Neural cell (in vitro differentiated cells): Measurements from ENCODE around the gene CACNA1D. TPM values are rescaled to one million over a fixed set of nuclear protein-coding genes. Genes with fewer than 3 reads are reported as not detected.

Experiments used
- H2AFZ ChIP-seq: fragments of 200-600, 300-800 bp; sonication (generic), shearing (Covaris generic); 2 replicates; pipeline ENCODE4 v1.6.0; 2014; ENCODE audit warnings: low read depth, mild to moderate bottlenecking, antibody characterized with exemption, low read length, moderate library complexity
- H3F3A ChIP-seq: fragments of 200-600 bp; shearing (Covaris generic); 2 replicates; pipeline ENCODE4 v1.6.1; 2016; ENCODE audit warnings: mild to moderate bottlenecking, moderate library complexity, mixed read lengths, antibody characterized with exemption, low read length; ENCODE audit not compliant: insufficient read depth, poor library complexity, severe bottlenecking
- H3K27ac ChIP-seq: fragments of 200-600, 300-800 bp; sonication (generic), shearing (Covaris generic); 2 replicates; pipeline ENCODE4 v1.5.1; 2014; ENCODE audit warnings: mild to moderate bottlenecking, low read length, moderate library complexity
- H3K27me3 ChIP-seq: fragments of 300-800, 200-600 bp; sonication (generic), shearing (Covaris generic); 2 replicates; pipeline ENCODE4 v1.6.0; 2014; ENCODE audit warnings: mild to moderate bottlenecking, low read depth, low read length, moderate library complexity; ENCODE audit not compliant: insufficient read depth
- H3K36me3 ChIP-seq: fragments of 300-800, 200-600 bp; sonication (generic), shearing (Covaris generic); 2 replicates; pipeline ENCODE4 v1.5.1; 2014; ENCODE audit warnings: mild to moderate bottlenecking, antibody characterized with exemption, low read length, moderate library complexity; ENCODE audit not compliant: insufficient read depth
- H3K4me2 ChIP-seq: fragments of 300-800, 200-600 bp; sonication (generic), shearing (Covaris generic); 2 replicates; pipeline ENCODE4 v1.6.0; 2014; ENCODE audit warnings: mild to moderate bottlenecking, low read length
- H3K4me3 ChIP-seq: fragments of 300-800, 200-600 bp; sonication (generic), shearing (Covaris generic); 2 replicates; pipeline ENCODE4 v1.5.1; 2014; ENCODE audit warnings: mild to moderate bottlenecking, low read length, moderate library complexity
- H3K79me2 ChIP-seq: fragments of 200-600 bp; shearing (Covaris generic); replicated peaks from 2 replicates; pipeline ENCODE4 v1.6.0; 2014; ENCODE audit warnings: mild to moderate bottlenecking, low read length, moderate library complexity; ENCODE audit not compliant: insufficient read depth
- H3K9ac ChIP-seq: fragments of 300-800, 200-600 bp; sonication (generic), shearing (Covaris generic); 2 replicates; pipeline ENCODE4 v1.6.1; 2016; ENCODE audit warnings: mild to moderate bottlenecking, low read length, mixed read lengths
- H3K9me2 ChIP-seq: fragments of 200-600 bp; shearing (Covaris generic); 2 replicates; pipeline ENCODE4 v1.6.1; 2016; ENCODE audit warnings: mild to moderate bottlenecking, low read length, mixed read lengths; ENCODE audit not compliant: insufficient read depth
- H3K9me3 ChIP-seq: fragments of 200-600, 300-800 bp; sonication (generic), shearing (Covaris generic); 2 replicates; pipeline ENCODE4 v1.6.1; 2016; ENCODE audit warnings: mild to moderate bottlenecking, mixed run types, low read length, moderate library complexity, mixed read lengths
- H4K20me1 ChIP-seq: fragments of 200-600 bp; shearing (Covaris generic); 2 replicates; pipeline ENCODE4 v1.6.1; 2016; ENCODE audit warnings: mild to moderate bottlenecking, mixed run types; ENCODE audit not compliant: insufficient read depth
- CTCF ChIP-seq: fragments of 450-650 bp; IDR thresholded peaks from 2 replicates; pipeline ENCODE4 v1.5.1; 2014; ENCODE audit warnings: antibody characterized with exemption, mild to moderate bottlenecking, moderate library complexity; ENCODE audit not compliant: poor library complexity, severe bottlenecking
- EP300 ChIP-seq: fragments of 450-650 bp; conservative IDR thresholded peaks from 2 replicates; pipeline ENCODE4 v1.6.1; 2014; ENCODE audit warnings: antibody characterized with exemption, mild to moderate bottlenecking, moderate library complexity; ENCODE audit not compliant: poor library complexity, severe bottlenecking
- EZH2 ChIP-seq: fragments of 200-600, 300-800 bp; shearing (Covaris generic), sonication (generic); IDR thresholded peaks from 2 replicates; pipeline ENCODE4 v1.6.1; 2014; ENCODE audit warnings: antibody characterized with exemption, low read length, borderline replicate concordance, mild to moderate bottlenecking; ENCODE audit not compliant: insufficient read depth, poor library complexity, severe bottlenecking
- MXI1 ChIP-seq: fragments of 450-650 bp; conservative IDR thresholded peaks from 2 replicates; pipeline ENCODE4 v1.6.1; 2014; ENCODE audit warnings: antibody characterized with exemption, mild to moderate bottlenecking; ENCODE audit not compliant: poor library complexity, severe bottlenecking
- POLR2AphosphoS5 ChIP-seq: IDR thresholded peaks from 2 replicates; pipeline ENCODE4 v1.6.1; 2012
- RAD21 ChIP-seq: fragments of 450-650 bp; conservative IDR thresholded peaks from 2 replicates; pipeline ENCODE4 v1.6.1; 2014; ENCODE audit warnings: antibody characterized with exemption, mild to moderate bottlenecking, moderate library complexity
- REST ChIP-seq: IDR thresholded peaks from 2 replicates; pipeline ENCODE4 v1.6.1; 2012; ENCODE audit warnings: borderline replicate concordance
- SMC3 ChIP-seq: fragments of 450-650 bp; conservative IDR thresholded peaks from 2 replicates; pipeline ENCODE4 v1.6.1; 2014; ENCODE audit warnings: antibody characterized with exemption, mild to moderate bottlenecking, moderate library complexity; ENCODE audit not compliant: poor library complexity
- TAF1 ChIP-seq: IDR thresholded peaks from 2 replicates; pipeline ENCODE4 v1.6.1; 2012; ENCODE audit warnings: low read depth
- polyA plus RNA-seq: library from polyadenylated mRNA; depleted of rRNA; stranded (reverse); fragments of >200 nt; gene quantifications from 2 replicates; pipeline ENCODE4 v1.2.3, GENCODE V29; 2014

The CACNA1D gene
- polyA plus RNA-seq, 1 donor from 2014 or later = 22.5 TPM

DNA sequence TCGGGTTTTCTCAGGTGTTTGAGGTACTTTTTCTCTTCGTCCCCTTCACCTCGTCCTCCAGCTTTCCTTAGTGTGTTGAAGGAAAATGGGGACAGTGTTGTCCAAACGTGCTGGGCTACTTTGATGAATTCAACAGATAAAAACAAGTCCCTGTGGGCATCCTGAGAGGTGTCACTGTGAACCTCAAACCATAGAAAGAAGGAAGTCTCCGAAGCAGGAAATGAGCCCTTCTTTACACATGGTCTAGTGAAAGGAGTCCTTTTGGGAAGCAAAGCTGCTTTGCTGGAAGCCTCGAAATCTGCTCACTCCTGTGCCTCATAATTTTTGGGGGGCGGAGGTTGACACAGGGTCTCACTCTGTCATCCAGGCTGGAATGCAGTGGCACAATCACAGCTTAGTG, 362.6 kb downstream of the CACNA1D start:
- Histone ChIP-seq H3K4me2 (no peak overlapping the region), H3K27ac (no peak overlapping the region), H4K20me1 (no peaks in the 10 kb centered on the region), H3K9ac (no peak overlapping the region), H3K27me3 (no peaks in the 10 kb centered on the region), H3F3A (no peaks in the 10 kb centered on the region), H3K9me2 (no peaks in the 10 kb centered on the region), H2AFZ (no peak overlapping the region), H3K9me3 (no peaks in the 10 kb centered on the region), H3K4me3 (no peak overlapping the region), H3K36me3 (no peaks in the 10 kb centered on the region), H3K79me2 (no peaks in the 10 kb centered on the region)
- TF ChIP-seq EP300 (no peak), POLR2AphosphoS5 (no peak), EZH2 (no peak), TAF1 (no peak), SMC3 (no peak), MXI1 (no peak), RAD21 (no peak), REST (no peak), CTCF (no peak)

DNA sequence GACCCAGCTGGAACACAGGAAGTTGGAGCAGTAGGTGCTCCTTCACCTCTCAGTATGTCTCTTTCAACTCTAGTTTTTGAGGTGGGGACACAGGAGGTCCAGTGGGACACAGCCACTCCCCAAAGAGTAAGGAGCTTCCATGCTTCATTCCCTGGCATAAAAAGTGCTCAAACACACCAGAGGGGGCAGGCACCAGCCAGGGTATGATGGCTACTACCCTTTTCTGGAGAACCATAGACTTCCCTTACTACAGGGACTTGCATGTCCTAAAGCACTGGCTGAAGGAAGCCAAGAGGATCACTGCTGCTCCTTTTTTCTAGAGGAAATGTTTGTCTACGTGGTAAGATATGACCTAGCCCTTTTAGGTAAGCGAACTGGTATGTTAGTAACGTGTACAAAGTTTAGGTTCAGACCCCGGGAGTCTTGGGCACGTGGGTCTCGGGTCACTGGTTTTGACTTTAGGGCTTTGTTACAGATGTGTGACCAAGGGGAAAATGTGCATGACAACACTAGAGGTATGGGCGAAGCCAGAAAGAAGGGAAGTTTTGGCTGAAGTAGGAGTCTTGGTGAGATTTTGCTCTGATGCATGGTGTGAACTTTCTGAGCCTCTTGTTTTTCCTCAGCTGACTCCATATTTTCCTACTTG, 363.8 kb downstream of the CACNA1D start:
- Histone ChIP-seq H3K79me2 (no peaks in the 10 kb centered on the region), H3K4me2 (no peak overlapping the region), H3K9ac (no peak overlapping the region), H3F3A (no peaks in the 10 kb centered on the region), H3K27ac (no peak overlapping the region), H3K27me3 (no peaks in the 10 kb centered on the region), H2AFZ (no peak overlapping the region), H3K9me3 (no peaks in the 10 kb centered on the region), H3K9me2 (no peaks in the 10 kb centered on the region), H3K36me3 (no peaks in the 10 kb centered on the region), H4K20me1 (no peaks in the 10 kb centered on the region), H3K4me3 (no peak overlapping the region)
- TF ChIP-seq EZH2 (no peak), POLR2AphosphoS5 (no peak), TAF1 (no peak), REST (no peak), EP300 (no peak), MXI1 (no peak), CTCF (no peak), SMC3 (no peak), RAD21 (no peak)
